Muscle layer of duodenum (tissue), 2 donors: ENCODE measurements around the gene CGRRF1.

ENCODE experiments used
- H3K27ac ChIP-seq: one replicate; pipeline ENCODE4 v1.7.0; 2013; ENCODE audit warnings: mild to moderate bottlenecking, low read length
- H3K27me3 ChIP-seq: one replicate; pipeline ENCODE4 v1.7.0; 2013; ENCODE audit warnings: low read depth, mild to moderate bottlenecking, control low read depth, low read length
- H3K36me3 ChIP-seq, 2 donors: one replicate each; pipeline ENCODE4 v1.7.0; 2013; ENCODE audit warnings: low read length in 2 of 2, control low read depth in 1 of 2, mild to moderate bottlenecking in 1 of 2; ENCODE audit not compliant: insufficient read depth in 2 of 2, control insufficient read depth in 1 of 2
- H3K4me1 ChIP-seq, 2 donors: one replicate each; pipeline ENCODE4 v1.7.0; 2013; ENCODE audit warnings: low read length in 2 of 2, mild to moderate bottlenecking in 2 of 2, control low read depth in 1 of 2, moderate library complexity in 1 of 2; ENCODE audit not compliant: insufficient read depth in 2 of 2, control insufficient read depth in 1 of 2
- H3K4me3 ChIP-seq, 2 donors: one replicate each; pipeline ENCODE4 v1.7.0; 2013; ENCODE audit warnings: low read length in 2 of 2, low read depth in 1 of 2, mild to moderate bottlenecking in 1 of 2
- H3K9me3 ChIP-seq, 2 donors: one replicate each; pipeline ENCODE4 v1.7.0; 2013; ENCODE audit warnings: low read length in 2 of 2, control low read depth in 1 of 2, mild to moderate bottlenecking in 1 of 2; ENCODE audit not compliant: control insufficient read depth in 1 of 2
- donor health status: healthy.

CGRRF1 gene

DNA sequence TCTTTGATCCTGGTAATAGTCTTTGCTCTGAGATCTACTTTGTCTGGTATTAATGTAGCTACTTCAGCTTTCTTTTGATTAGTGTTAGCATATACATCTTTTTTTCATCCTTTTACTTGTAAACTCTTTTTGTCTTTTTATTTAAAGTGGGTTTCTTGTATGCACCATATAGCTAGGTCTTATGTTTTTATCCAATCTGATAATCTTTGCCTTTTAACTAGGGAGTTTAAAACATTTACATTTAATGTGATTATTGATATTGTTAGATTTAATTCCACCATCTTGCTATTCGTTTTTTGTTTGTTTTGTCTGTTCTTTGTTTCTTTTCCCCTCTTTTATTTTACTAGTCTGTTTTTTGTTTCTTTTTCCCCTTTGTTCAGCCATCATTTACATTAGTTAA lies 6.0 kb downstream of the CGRRF1 start:
- no peaks in the 10 kb centered on the region for H3K9me3 ChIP-seq
- no peak overlapping the region for H3K4me3 ChIP-seq
- no peak overlapping the region for H3K27ac ChIP-seq
- H3K4me1 ChIP-seq, result peaks cover 10 to 20% of the 10 kb centered on the region in 2 donors
- H3K36me3 ChIP-seq, result peaks cover 0 to 8% of the 10 kb centered on the region in 2 donors
- no peaks in the 10 kb centered on the region for H3K27me3 ChIP-seq

- H3K9me3 ChIP-seq, result no peaks in the 10 kb centered on the region
- no peaks in the 10 kb centered on the region for H3K27me3 ChIP-seq
- peaks cover 0 to 8% of the 10 kb centered on the region in 2 donors for H3K36me3 ChIP-seq
- no peak overlapping the region for H3K4me3 ChIP-seq
- peaks cover 0 to 10% of the 10 kb centered on the region in 2 donors for H3K4me1 ChIP-seq
- H3K27ac ChIP-seq, result no peak overlapping the region
These were observed 7.0 kb downstream of the CGRRF1 start for GRCh38 chr14:54516709-54517108.

- no peaks in the 10 kb centered on the region for H3K27me3 ChIP-seq
- no peak overlapping the region for H3K27ac ChIP-seq
- no peaks in the 10 kb centered on the region for H3K4me1 ChIP-seq
- H3K9me3 ChIP-seq, result no peaks in the 10 kb centered on the region
- peaks cover 24% of the 10 kb centered on the region in 2 donors for H3K36me3 ChIP-seq
- H3K4me3 ChIP-seq, result no peak overlapping the region
These were observed 14.7 kb downstream of the CGRRF1 start for GRCh38 chr14:54524410-54524809.

GRCh38 chr14:54528973-54529372 lies 19.3 kb downstream of the CGRRF1 start:
- no peaks in the 10 kb centered on the region for H3K27me3 ChIP-seq
- H3K4me3 ChIP-seq, result no peak overlapping the region
- H3K36me3 ChIP-seq, result peaks cover 10% of the 10 kb centered on the region in 2 donors
- no peak overlapping the region for H3K27ac ChIP-seq
- no peaks in the 10 kb centered on the region for H3K9me3 ChIP-seq
- no peaks in the 10 kb centered on the region for H3K4me1 ChIP-seq

GRCh38 chr14:54529811-54530210 lies 20.1 kb downstream of the CGRRF1 start:
- Histone ChIP-seq H3K27me3 (no peaks in the 10 kb centered on the region), H3K4me3 (no peak overlapping the region), H3K4me1 (no peaks in the 10 kb centered on the region), H3K36me3 (peaks cover 4 to 6% of the 10 kb centered on the region in 2 donors), H3K9me3 (no peaks in the 10 kb centered on the region), H3K27ac (no peak overlapping the region)

DNA sequence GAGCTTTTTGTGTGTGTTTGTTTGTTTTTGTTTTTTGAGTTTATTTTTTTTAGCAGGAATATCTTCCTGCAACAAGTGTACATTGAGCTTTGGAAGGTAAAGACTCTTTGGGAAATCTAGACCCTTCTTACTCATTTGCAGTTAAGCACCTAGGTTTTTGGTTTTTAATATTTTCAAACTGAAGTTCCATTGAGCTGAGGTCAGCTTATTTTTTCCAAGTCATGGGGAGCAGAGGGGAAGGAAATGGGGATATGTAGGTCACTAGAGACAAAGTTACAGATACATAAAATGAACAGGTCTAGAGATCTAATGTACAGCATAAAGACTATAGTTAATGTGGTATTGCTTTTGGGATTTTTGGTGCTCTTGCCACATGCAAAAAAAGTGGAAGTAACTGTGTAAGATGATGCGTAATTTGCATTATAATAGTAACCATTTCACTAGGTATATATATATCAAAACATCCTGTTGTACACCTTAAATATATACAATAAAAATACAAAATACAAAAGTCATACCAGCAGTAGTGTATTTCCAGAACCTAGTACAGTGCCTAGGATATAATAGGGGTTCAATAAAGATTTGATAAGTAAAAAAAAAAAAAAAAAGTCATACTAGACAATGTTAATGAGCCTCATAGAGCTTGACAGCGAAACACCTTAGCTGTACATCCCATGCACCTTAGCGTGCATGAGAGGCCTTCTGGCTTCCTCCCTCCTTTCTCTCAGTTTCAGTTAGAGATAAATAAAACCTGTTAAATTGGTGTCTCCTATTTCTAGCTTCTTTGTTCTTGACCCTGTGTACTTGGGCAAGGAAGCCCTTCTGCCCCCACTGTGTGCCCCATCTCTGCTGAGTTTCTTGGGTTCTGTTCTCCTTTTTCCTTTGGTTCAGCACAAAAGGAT lies 22.7 kb downstream of the CGRRF1 start:
- H3K36me3 ChIP-seq, result no peaks in the 10 kb centered on the region
- no peaks in the 10 kb centered on the region for H3K9me3 ChIP-seq
- H3K4me3 ChIP-seq, result no peak overlapping the region
- H3K4me1 ChIP-seq, result no peaks in the 10 kb centered on the region
- H3K27ac ChIP-seq, result no peak overlapping the region
- no peaks in the 10 kb centered on the region for H3K27me3 ChIP-seq

DNA sequence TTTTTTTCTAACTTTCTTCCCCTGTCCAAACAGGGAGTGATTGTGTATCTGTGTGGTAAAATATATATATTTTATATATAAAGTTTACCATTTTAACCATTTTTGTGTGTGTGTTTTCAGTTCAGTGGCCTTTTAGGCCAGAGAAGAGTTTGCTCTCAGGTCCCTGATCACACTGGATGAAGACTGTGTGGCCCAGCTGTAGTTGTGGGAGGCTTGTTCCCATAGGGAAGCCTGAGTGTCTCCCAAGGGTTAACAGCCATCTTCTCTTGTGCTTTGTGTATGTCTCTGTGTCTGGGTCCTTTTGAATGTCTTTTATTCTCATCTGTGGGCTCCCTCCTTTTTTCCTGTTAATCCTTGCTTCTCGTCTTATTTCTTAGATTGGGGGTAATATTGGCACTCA lies 23.4 kb downstream of the CGRRF1 start:
- Histone ChIP-seq H3K27ac (no peak overlapping the region), H3K36me3 (peaks cover 0 to 2% of the 10 kb centered on the region in 2 donors), H3K27me3 (no peaks in the 10 kb centered on the region), H3K9me3 (no peaks in the 10 kb centered on the region), H3K4me1 (no peaks in the 10 kb centered on the region), H3K4me3 (no peak overlapping the region)

DNA sequence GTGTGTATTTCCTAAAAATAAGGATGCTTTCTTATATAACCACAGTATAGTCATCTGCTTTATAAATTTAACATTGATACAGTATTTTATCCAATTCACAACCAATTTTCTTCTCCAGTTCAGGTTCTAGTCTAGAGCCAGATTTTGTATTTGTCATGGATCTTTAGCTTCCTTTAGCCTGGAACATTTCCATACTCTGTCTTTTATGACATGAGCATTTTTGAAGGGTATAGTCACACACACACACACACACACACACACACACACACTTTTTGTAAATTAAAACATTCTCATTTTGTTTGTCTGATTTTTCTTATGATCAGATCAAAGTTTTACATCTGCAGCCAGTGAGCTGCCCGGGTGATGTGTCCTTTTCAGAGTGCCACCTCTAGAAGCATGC lies 25.4 kb downstream of the CGRRF1 start:
- Histone ChIP-seq H3K4me3 (no peak overlapping the region), H3K27me3 (no peaks in the 10 kb centered on the region), H3K27ac (no peak overlapping the region), H3K36me3 (peaks cover 0 to 7% of the 10 kb centered on the region in 2 donors), H3K9me3 (no peaks in the 10 kb centered on the region), H3K4me1 (no peaks in the 10 kb centered on the region)

GRCh38 chr14:54535646-54536045 lies 25.9 kb downstream of the CGRRF1 start:
- Histone ChIP-seq H3K9me3 (no peaks in the 10 kb centered on the region), H3K27ac (no peak overlapping the region), H3K36me3 (peaks cover 0 to 7% of the 10 kb centered on the region in 2 donors), H3K27me3 (no peaks in the 10 kb centered on the region), H3K4me3 (no peak overlapping the region), H3K4me1 (no peaks in the 10 kb centered on the region)

DNA sequence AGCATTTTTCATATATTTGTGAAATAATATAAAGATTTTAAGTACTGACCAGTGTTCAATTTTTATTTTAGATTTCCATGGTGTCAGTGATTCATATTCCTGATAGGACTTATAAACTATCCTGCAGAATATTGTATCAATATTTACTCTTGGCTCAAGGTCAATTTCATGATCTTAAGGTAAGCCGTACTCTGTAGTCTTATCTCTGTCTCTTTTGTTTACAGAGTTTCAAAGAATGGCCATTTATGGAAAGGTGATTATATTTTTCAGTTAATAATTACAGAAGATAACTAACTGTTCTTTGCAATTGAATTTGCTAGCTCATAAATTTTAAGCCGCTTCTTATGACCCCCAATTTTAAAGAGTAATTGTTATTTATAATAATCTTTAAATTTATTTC lies 27.9 kb downstream of the CGRRF1 start:
- Histone ChIP-seq H3K36me3 (peaks cover 0 to 7% of the 10 kb centered on the region in 2 donors), H3K27me3 (no peaks in the 10 kb centered on the region), H3K4me3 (no peak overlapping the region), H3K9me3 (no peaks in the 10 kb centered on the region), H3K27ac (no peak overlapping the region), H3K4me1 (no peaks in the 10 kb centered on the region)

- H3K27ac ChIP-seq, result no peak overlapping the region
- peaks cover 0 to 7% of the 10 kb centered on the region in 2 donors for H3K36me3 ChIP-seq
- H3K4me3 ChIP-seq, result no peak overlapping the region
- no peaks in the 10 kb centered on the region for H3K27me3 ChIP-seq
- H3K9me3 ChIP-seq, result no peaks in the 10 kb centered on the region
- H3K4me1 ChIP-seq, result no peaks in the 10 kb centered on the region
These were observed 28.3 kb downstream of the CGRRF1 start for GRCh38 chr14:54538055-54538454.

- H3K27me3 ChIP-seq, result no peaks in the 10 kb centered on the region
- no peaks in the 10 kb centered on the region for H3K4me1 ChIP-seq
- H3K4me3 ChIP-seq, result no peak overlapping the region
- H3K36me3 ChIP-seq, result no peaks in the 10 kb centered on the region
- H3K9me3 ChIP-seq, result no peaks in the 10 kb centered on the region
- no peak overlapping the region for H3K27ac ChIP-seq
These were observed 37.9 kb downstream of the CGRRF1 start for GRCh38 chr14:54547583-54547982.
